GM12878 (cell line): Measurements from ENCODE around the gene PSMD8. TPM values are rescaled to one million over a fixed set of nuclear protein-coding genes. Genes with fewer than 3 reads are reported as not detected.
"Not testable (repeated sequence)": the region's sequence is repeated elsewhere in the genome, so short reads cannot be mapped to it uniquely, and the experiment has no call there.

ENCODE experiments used
- ATAC-seq: fragments of 200-7000 bp; cut with Tn5 transposase; 3 replicates; pipeline ENCODE4 v1.9.1; 2020; ENCODE audit warnings: mild to moderate bottlenecking, moderate library complexity
- BruUV-seq: library from RNA; stranded (reverse); fragments of 400-500 nt; replicated peaks from 2 replicates; lab custom pipeline; 2021; lab: Mats Ljungman, UMichigan
- CTCF ChIA-PET: fragments of 300-600 bp; sonication (Branson Sonifier 250); formaldehyde crosslinking; extraction: SDS; loops from one replicate; lab custom pipeline; 2021; ENCODE audit warnings: inconsistent platforms; lab: Yijun Ruan, JAX
- POLR2A ChIA-PET: fragments of 350-600 bp; formaldehyde crosslinking; extraction: SDS; loops from one replicate; lab custom pipeline; 2021; ENCODE audit warnings: inconsistent platforms; lab: Charles Lee
- RAD21 ChIA-PET: fragments of 300-600 bp; sonication (Branson Sonifier 250); formaldehyde crosslinking; loops from one replicate; lab custom pipeline; 2023; ENCODE audit warnings: antibody characterized with exemption; ENCODE audit not compliant: unreplicated experiment; lab: Charles Lee
- SMC1A ChIA-PET: fragments of 300-600 bp; sonication (Branson Sonifier 250); formaldehyde crosslinking; loops from one replicate; lab custom pipeline; 2023; ENCODE audit not compliant: unreplicated experiment, uncharacterized antibody; lab: Charles Lee
- DNase-seq: peaks from one replicate; pipeline ENCODE4 v3.0.0-alpha.2; 2011; ENCODE audit warnings: low read depth, low spot score
- FAIRE-seq: peaks from 3 replicates; lab custom pipeline; 2011; peaks lifted over from hg19 to GRCh38; lab: Jason Lieb, UNC
- H2AFZ ChIP-seq: 2 replicates; pipeline ENCODE4 v1.6.0; 2011; ENCODE audit warnings: low read depth, low read length, control low read depth; ENCODE audit not compliant: control insufficient read depth
- H3K27ac ChIP-seq: 2 replicates; pipeline ENCODE4 v1.5.1; 2011; ENCODE audit warnings: control low read depth; ENCODE audit not compliant: control insufficient read depth, insufficient read depth
- H3K27me3 ChIP-seq, 2 experiments: replicated peaks in 1 of 2; 2 replicates each; pipeline versions ENCODE4 v1.6.0 to v1.6.1; 2011; ENCODE audit warnings: low read length in 1 of 2; ENCODE audit not compliant: control insufficient read depth in 2 of 2, insufficient read depth in 2 of 2
- H3K36me3 ChIP-seq, 2 experiments: 2 replicates each; pipeline ENCODE4 v1.5.1; 2011; ENCODE audit warnings: low read length in 1 of 2; ENCODE audit not compliant: control insufficient read depth in 2 of 2, insufficient read depth in 2 of 2
- H3K4me1 ChIP-seq: 2 replicates; pipeline ENCODE4 v1.6.1; 2011; ENCODE audit warnings: mild to moderate bottlenecking, low read length, moderate library complexity, mixed read lengths; ENCODE audit not compliant: control insufficient read depth, insufficient read depth
- H3K4me2 ChIP-seq: 2 replicates; pipeline ENCODE4 v1.6.0; 2011; ENCODE audit warnings: control low read depth; ENCODE audit not compliant: control insufficient read depth, insufficient read depth
- H3K4me3 ChIP-seq: fragments of 200-600 bp; sonication (generic); 2 replicates; pipeline ENCODE4 v1.5.1; 2016
- H3K79me2 ChIP-seq: 2 replicates; pipeline ENCODE4 v1.6.0; 2011; ENCODE audit warnings: low read length; ENCODE audit not compliant: control insufficient read depth, insufficient read depth
- H3K9ac ChIP-seq: 2 replicates; pipeline ENCODE4 v1.8.0; 2011; ENCODE audit warnings: low read length, control low read depth, mixed read lengths; ENCODE audit not compliant: control insufficient read depth, insufficient read depth
- H3K9me3 ChIP-seq: replicated peaks from 3 replicates; pipeline ENCODE4 v1.5.1; 2011; ENCODE audit warnings: mild to moderate bottlenecking, low read length; ENCODE audit not compliant: control insufficient read depth, insufficient read depth
- H4K20me1 ChIP-seq: 2 replicates; pipeline ENCODE4 v1.6.0; 2011; ENCODE audit not compliant: control insufficient read depth, insufficient read depth
- BRCA1 ChIP-seq: IDR thresholded peaks from 2 replicates; pipeline ENCODE4 v1.6.1; 2011; ENCODE audit warnings: low read depth, low read length, improper control_type of control experiment
- CEBPB ChIP-seq, 2 experiments: fragments of 150-350 bp in 1 of 2; IDR thresholded peaks; 2 replicates each; pipeline ENCODE4 v1.6.1; 2012 to 2014; ENCODE audit warnings: low read depth in 2 of 2, low read length in 2 of 2, borderline replicate concordance in 1 of 2, inconsistent platforms in 1 of 2
- EP300 ChIP-seq, 2 experiments: fragments of 150-350 bp in 1 of 2; IDR thresholded peaks; 2 replicates each; pipeline ENCODE4 v1.6.1; 2011 to 2012; ENCODE audit warnings: low read depth in 2 of 2, low read length in 2 of 2, borderline replicate concordance in 1 of 2, improper control_type of control experiment in 1 of 2, inconsistent platforms in 1 of 2; ENCODE audit not compliant: control insufficient read depth in 1 of 2
- SMC3 ChIP-seq: IDR thresholded peaks from 2 replicates; pipeline ENCODE4 v1.6.1; 2011; ENCODE audit warnings: low read length, improper control_type of control experiment, borderline replicate concordance
- TAF1 ChIP-seq: IDR thresholded peaks from 2 replicates; pipeline ENCODE4 v1.6.1; 2011; ENCODE audit warnings: mild to moderate bottlenecking, low read depth, low read length, borderline replicate concordance
- TARDBP ChIP-seq: IDR thresholded peaks from 2 replicates; pipeline ENCODE4 v1.6.1; 2016; ENCODE audit warnings: borderline replicate concordance
- ZBED1 ChIP-seq: IDR thresholded peaks from 2 replicates; pipeline ENCODE4 v1.6.1; 2016; ENCODE audit warnings: borderline replicate concordance
- WGBS: methylation state at CpG from one replicate; pipeline ENCODE4 v1.1.6; 2016; ENCODE audit warnings: low lambda C conversion rate; ENCODE audit not compliant: insufficient replicate concordance, insufficient coverage; ENCODE audit errors: missing lambda C conversion rate; 5-methylcytosine and 5-hydroxymethylcytosine counted together
- in situ Hi-C: fragments of 300-500 bp; cut with MboI; formaldehyde crosslinking; loops from 9 replicates; pipeline ENCODE4 v1.14.3; 2018; ENCODE audit warnings: mixed read lengths
- intact Hi-C: fragments of 100-400 bp; cut with micrococcal nuclease; formaldehyde crosslinking; loops from one replicate; pipeline ENCODE4 v1.14.2; 2022; ENCODE audit not compliant: unreplicated experiment
- polyA plus RNA-seq, 11 experiments: library from polyadenylated mRNA; depleted of rRNA in 4 of 11; unstranded in 6 of 11; stranded (reverse) in 5 of 11; fragments of >200 nt; fragmentation: Nextera tagmentation in 4 of 11; fragmentation: Illumina TruSeq in 1 of 11; extraction: Ambion mirVana in 4 of 11; extraction: Trizol in 1 of 11; gene quantifications; 1 replicate in 1 of 11; 2 replicates in 10 of 11; pipeline versions ENCODE4 v1.2.1 to v1.2.3, GENCODE V29; 2011 to 2016; ENCODE audit warnings: inconsistent platforms in 2 of 11, missing spikeins in 2 of 11, low read depth in 1 of 11
- total RNA-seq, 4 experiments: library from RNA; depleted of rRNA in 3 of 4; stranded (reverse); fragments of >200 nt in 3 of 4; fragmentation: Illumina TruSeq in 1 of 4; extraction: Trizol in 1 of 4; gene quantifications; 2 replicates each; pipeline versions ENCODE4 v1.2.1 to v1.2.3, GENCODE V29; 2013 to 2021
- TF ChIP-seq, protein P1 (sequence below), 3 experiments: IDR thresholded peaks in 2 of 3; conservative IDR thresholded peaks in 1 of 3; 2 replicates each; pipeline ENCODE4 v1.5.1; 2011; ENCODE audit warnings: low read depth in 3 of 3, low read length in 3 of 3, mild to moderate bottlenecking in 3 of 3, control low read depth in 2 of 3, moderate library complexity in 2 of 3, inconsistent platforms in 1 of 3, mixed read lengths in 1 of 3; ENCODE audit not compliant: control insufficient read depth in 2 of 3, insufficient read depth in 1 of 3; ENCODE audit errors: extremely low read depth in 1 of 3
- TF ChIP-seq, protein P2 (sequence below): fragments of 450-650 bp; IDR thresholded peaks from 2 replicates; pipeline ENCODE4 v1.6.1; 2016; ENCODE audit warnings: mild to moderate bottlenecking
- TF ChIP-seq, protein P3 (sequence below): fragments of 450-650 bp; IDR thresholded peaks from 2 replicates; pipeline ENCODE4 v1.6.1; 2017; ENCODE audit warnings: mild to moderate bottlenecking, low read depth, inconsistent platforms; ENCODE audit not compliant: poor library complexity, severe bottlenecking

The PSMD8 gene
- total and polyA plus RNA-seq, 10 of the 15 experiments (the other 5 are each of a cell fraction or from before 2014, with no cell fraction given), result 81.2 to 409 (median 268) TPM

DNA sequence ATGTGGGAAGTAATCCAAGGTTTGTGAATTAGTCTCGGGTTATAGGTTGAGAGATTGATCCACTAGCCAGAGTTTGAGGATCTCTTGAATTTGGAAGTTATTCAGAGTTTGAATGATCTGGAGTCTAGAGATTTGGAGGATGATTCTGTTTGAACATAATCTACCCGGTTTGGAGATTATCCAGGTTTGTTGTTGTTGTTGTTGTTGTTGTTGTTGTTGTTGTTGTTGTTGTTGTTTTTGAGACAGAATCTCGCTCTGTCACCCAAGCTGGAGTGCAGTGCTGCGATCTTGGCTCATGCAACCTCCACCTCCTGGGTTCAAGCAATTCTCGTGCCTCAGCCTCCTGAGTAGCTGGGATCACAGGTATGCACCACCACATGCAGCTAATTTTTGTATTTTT is 37.5 kb downstream of the PSMD8 start:
- ATAC-seq, H3K4me1 ChIP-seq, H3K79me2 ChIP-seq, BruUV-seq, H3K27ac ChIP-seq, H4K20me1 ChIP-seq, FAIRE-seq, intact Hi-C loops, H3K4me3 ChIP-seq, SMC1A ChIA-PET, DNase-seq, H3K9ac ChIP-seq, H3K4me2 ChIP-seq, H3K9me3 ChIP-seq, H3K27me3 ChIP-seq, H3K36me3 ChIP-seq, H2AFZ ChIP-seq: not testable (repeated sequence)
- POLR2A ChIA-PET, result interaction anchor here (0.5 kb wide), 1 partner anchor 437 kb away, joined by 5 read pairs; no protein-coding TSS in a partner anchor
- RAD21 ChIA-PET, result interaction anchor here (1.3 kb wide), 1 partner anchor 9 kb away, joined by 7 read pairs; the partner anchor contains the start of gene FAM98C
- in situ Hi-C loops, result loop anchor here (25.0 kb wide), 1 partner anchor 225 kb away; the partner anchor contains the start of gene ACTN4
- CTCF ChIA-PET, result interaction anchor here (2.2 kb wide), 1 partner anchor 9 kb away, joined by 8 read pairs; the partner anchor contains the start of gene FAM98C
- WGBS, result 35% methylated on average over 5 of the region's 5 CpGs

DNA sequence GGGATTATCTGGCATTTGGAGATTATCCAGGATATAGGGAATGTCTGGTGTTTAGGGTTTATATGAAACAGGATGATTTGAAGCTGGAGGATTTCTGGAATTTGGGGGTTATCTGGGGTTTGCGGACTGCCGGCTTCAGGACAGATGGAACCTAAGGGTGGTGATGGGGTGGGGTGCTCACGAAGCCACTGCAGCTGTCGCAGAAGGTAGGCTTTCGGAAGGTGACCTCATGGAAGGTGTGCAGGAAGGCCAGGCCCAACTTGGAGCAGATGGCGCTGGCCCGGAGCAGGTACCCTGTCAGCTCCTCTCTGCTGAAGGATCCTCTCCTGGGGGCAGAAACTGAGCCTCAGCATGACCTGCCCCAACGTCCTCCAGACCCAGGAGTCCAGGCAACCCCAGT is 38.1 kb downstream of the PSMD8 start:
- no peak for ATAC-seq
- no peak for DNase-seq
- no peak overlapping the region for H3K9ac ChIP-seq
- ChIA-PET RAD21 (interaction anchor here (1.3 kb wide), 1 partner anchor 10 kb away, joined by 7 read pairs; the partner anchor contains the start of gene FAM98C), POLR2A (no interaction called here), CTCF (interaction anchor here (2.2 kb wide), 1 partner anchor 9 kb away, joined by 8 read pairs; the partner anchor contains the start of gene FAM98C), SMC1A (no interaction called here)
- no peak overlapping the region for H2AFZ ChIP-seq
- no TSS peak for BruUV-seq
- FAIRE-seq, result no peak
- H3K27me3 ChIP-seq, result no peaks in the 10 kb centered on the region
- H3K4me3 ChIP-seq, result no peak overlapping the region
- in situ Hi-C loops (loop anchor here (25.0 kb wide), 1 partner anchor 225 kb away; the partner anchor contains the start of gene ACTN4), intact Hi-C loops (no loop called here)
- peaks cover 5% of the 10 kb centered on the region for H3K4me1 ChIP-seq
- H3K79me2 ChIP-seq, result no peaks in the 10 kb centered on the region
- H4K20me1 ChIP-seq, result no peaks in the 10 kb centered on the region
- H3K27ac ChIP-seq, result no peak overlapping the region
- no peaks in the 10 kb centered on the region for H3K36me3 ChIP-seq
- no peak overlapping the region for H3K4me2 ChIP-seq
- no peaks in the 10 kb centered on the region for H3K9me3 ChIP-seq
- WGBS, result 67% methylated on average over 8 of the region's 8 CpGs
- TF ChIP-seq EP300 (IDR thresholded peaks at IDR 0.05; ENCODE audit: borderline replicate concordance in 1 of 2, control insufficient read depth in 1 of 2, low read depth in 2 of 2, low read length in 2 of 2) (no peak), CEBPB (IDR thresholded peaks at IDR 0.05; ENCODE audit: borderline replicate concordance in 1 of 2, low read depth in 2 of 2, low read length in 2 of 2) (no peak), ZBED1 (no peak), TAF1 (no peak), TARDBP (no peak), BRCA1 (no peak), SMC3 (no peak)
- TF ChIP-seq, protein P1, sequence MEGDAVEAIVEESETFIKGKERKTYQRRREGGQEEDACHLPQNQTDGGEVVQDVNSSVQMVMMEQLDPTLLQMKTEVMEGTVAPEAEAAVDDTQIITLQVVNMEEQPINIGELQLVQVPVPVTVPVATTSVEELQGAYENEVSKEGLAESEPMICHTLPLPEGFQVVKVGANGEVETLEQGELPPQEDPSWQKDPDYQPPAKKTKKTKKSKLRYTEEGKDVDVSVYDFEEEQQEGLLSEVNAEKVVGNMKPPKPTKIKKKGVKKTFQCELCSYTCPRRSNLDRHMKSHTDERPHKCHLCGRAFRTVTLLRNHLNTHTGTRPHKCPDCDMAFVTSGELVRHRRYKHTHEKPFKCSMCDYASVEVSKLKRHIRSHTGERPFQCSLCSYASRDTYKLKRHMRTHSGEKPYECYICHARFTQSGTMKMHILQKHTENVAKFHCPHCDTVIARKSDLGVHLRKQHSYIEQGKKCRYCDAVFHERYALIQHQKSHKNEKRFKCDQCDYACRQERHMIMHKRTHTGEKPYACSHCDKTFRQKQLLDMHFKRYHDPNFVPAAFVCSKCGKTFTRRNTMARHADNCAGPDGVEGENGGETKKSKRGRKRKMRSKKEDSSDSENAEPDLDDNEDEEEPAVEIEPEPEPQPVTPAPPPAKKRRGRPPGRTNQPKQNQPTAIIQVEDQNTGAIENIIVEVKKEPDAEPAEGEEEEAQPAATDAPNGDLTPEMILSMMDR (IDR thresholded peaks at IDR 0.05 in 2 of 3, conservative IDR thresholded peaks at IDR 0.05 in 1 of 3; ENCODE audit: control insufficient read depth in 2 of 3, extremely low read depth in 1 of 3, insufficient read depth in 1 of 3, low read depth in 3 of 3, low read length in 3 of 3), result no peak
- TF ChIP-seq, protein P2, sequence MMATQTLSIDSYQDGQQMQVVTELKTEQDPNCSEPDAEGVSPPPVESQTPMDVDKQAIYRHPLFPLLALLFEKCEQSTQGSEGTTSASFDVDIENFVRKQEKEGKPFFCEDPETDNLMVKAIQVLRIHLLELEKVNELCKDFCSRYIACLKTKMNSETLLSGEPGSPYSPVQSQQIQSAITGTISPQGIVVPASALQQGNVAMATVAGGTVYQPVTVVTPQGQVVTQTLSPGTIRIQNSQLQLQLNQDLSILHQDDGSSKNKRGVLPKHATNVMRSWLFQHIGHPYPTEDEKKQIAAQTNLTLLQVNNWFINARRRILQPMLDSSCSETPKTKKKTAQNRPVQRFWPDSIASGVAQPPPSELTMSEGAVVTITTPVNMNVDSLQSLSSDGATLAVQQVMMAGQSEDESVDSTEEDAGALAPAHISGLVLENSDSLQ, result no peak
- TF ChIP-seq, protein P3, sequence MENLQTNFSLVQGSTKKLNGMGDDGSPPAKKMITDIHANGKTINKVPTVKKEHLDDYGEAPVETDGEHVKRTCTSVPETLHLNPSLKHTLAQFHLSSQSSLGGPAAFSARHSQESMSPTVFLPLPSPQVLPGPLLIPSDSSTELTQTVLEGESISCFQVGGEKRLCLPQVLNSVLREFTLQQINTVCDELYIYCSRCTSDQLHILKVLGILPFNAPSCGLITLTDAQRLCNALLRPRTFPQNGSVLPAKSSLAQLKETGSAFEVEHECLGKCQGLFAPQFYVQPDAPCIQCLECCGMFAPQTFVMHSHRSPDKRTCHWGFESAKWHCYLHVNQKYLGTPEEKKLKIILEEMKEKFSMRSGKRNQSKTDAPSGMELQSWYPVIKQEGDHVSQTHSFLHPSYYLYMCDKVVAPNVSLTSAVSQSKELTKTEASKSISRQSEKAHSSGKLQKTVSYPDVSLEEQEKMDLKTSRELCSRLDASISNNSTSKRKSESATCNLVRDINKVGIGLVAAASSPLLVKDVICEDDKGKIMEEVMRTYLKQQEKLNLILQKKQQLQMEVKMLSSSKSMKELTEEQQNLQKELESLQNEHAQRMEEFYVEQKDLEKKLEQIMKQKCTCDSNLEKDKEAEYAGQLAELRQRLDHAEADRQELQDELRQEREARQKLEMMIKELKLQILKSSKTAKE, result no peak
